ENCODE data around the gene HUS1B.

The HUS1B gene

GRCh38 chr6:636488-636887 lies 20.4 kb downstream of the HUS1B start:
- DNase-seq (ENCODE audit: extremely low read depth, low read depth): no peak
- no peak for TF ChIP-seq CTCF (IDR thresholded peaks at IDR 0.05; ENCODE audit: low read depth, low read length)

- no peak for DNase-seq (ENCODE audit: extremely low read depth, low read depth)
- no peak for TF ChIP-seq CTCF (IDR thresholded peaks at IDR 0.05; ENCODE audit: low read depth, low read length)
Measured at GRCh38 chr6:635233-635632, 21.7 kb downstream of the HUS1B start.

- no peak for DNase-seq (ENCODE audit: extremely low read depth, low read depth)
- no peak for TF ChIP-seq CTCF (IDR thresholded peaks at IDR 0.05; ENCODE audit: low read depth, low read length)
Measured at GRCh38 chr6:633611-634010, 23.3 kb downstream of the HUS1B start.

GRCh38 chr6:628766-629165 lies 28.1 kb downstream of the HUS1B start:
- no peak for TF ChIP-seq CTCF (IDR thresholded peaks at IDR 0.05; ENCODE audit: low read depth, low read length)
- DNase-seq (ENCODE audit: extremely low read depth, low read depth): no peak

GRCh38 chr6:626236-626635 lies 30.7 kb downstream of the HUS1B start:
- TF ChIP-seq CTCF (IDR thresholded peaks at IDR 0.05; ENCODE audit: low read depth, low read length): no peak
- DNase-seq (ENCODE audit: extremely low read depth, low read depth): no peak

- DNase-seq (ENCODE audit: extremely low read depth, low read depth): peak; percentile 11
- peak; percentile 28 for TF ChIP-seq CTCF (IDR thresholded peaks at IDR 0.05; ENCODE audit: low read depth, low read length)
Measured at GRCh38 chr6:624979-625378, 31.9 kb downstream of the HUS1B start.

- DNase-seq (ENCODE audit: extremely low read depth, low read depth): no peak
- no peak for TF ChIP-seq CTCF (IDR thresholded peaks at IDR 0.05; ENCODE audit: low read depth, low read length)
Measured at GRCh38 chr6:622462-622861, 34.4 kb downstream of the HUS1B start.
